PFSK-1 (cell line): ENCODE data around the gene FBXO45.

ENCODE experiments used
- FOXP2 ChIP-seq: optimal IDR thresholded peaks from 2 replicates; pipeline ENCODE3; 2011; ENCODE audit warnings: borderline replicate concordance, control low read depth, inconsistent platforms; ENCODE audit not compliant: insufficient read depth; ENCODE audit errors: extremely low read length, extremely low read depth
- POLR2AphosphoS5 ChIP-seq: IDR thresholded peaks from 2 replicates; pipeline ENCODE4 v1.6.1; 2012; ENCODE audit warnings: low read depth, mild to moderate bottlenecking, control low read depth, low read length, moderate library complexity
- REST ChIP-seq, 2 experiments: IDR thresholded peaks; 2 replicates each; pipeline versions ENCODE4 v1.6.1 to v1.8.0; 2011 to 2012; ENCODE audit warnings: low read depth in 2 of 2, low read length in 2 of 2, control low read depth in 1 of 2, inconsistent platforms in 1 of 2, mild to moderate bottlenecking in 1 of 2, moderate library complexity in 1 of 2; ENCODE audit not compliant: insufficient read depth in 1 of 2
- SIN3A ChIP-seq: IDR thresholded peaks from 2 replicates; pipeline ENCODE4 v1.6.1; 2012; ENCODE audit warnings: mild to moderate bottlenecking, low read length, moderate library complexity, borderline replicate concordance; ENCODE audit not compliant: insufficient read depth
- TAF1 ChIP-seq: IDR thresholded peaks from 2 replicates; pipeline ENCODE4 v1.6.1; 2012; ENCODE audit warnings: low read length, control low read depth, borderline replicate concordance; ENCODE audit not compliant: insufficient read depth

GRCh38 chr3:196608693-196609092, 40.2 kb downstream of the FBXO45 start:
- TF ChIP-seq REST (IDR thresholded peaks at IDR 0.05; ENCODE audit: insufficient read depth in 1 of 2, low read depth in 2 of 2, low read length in 2 of 2): no peak
- no peak for TF ChIP-seq POLR2AphosphoS5
- TF ChIP-seq TAF1: no peak
- TF ChIP-seq SIN3A: no peak
- no peak for TF ChIP-seq FOXP2
